Rectal smooth muscle tissue (tissue), 1 donor: ENCODE measurements around the gene S100A10.
A peak's percentile ranks its signal among the peaks of the same experiment; 100 is the strongest.

Source experiments
- H3K27ac ChIP-seq: one replicate; pipeline ENCODE4 v1.7.0; 2013; ENCODE audit warnings: low read depth, low read length, inconsistent platforms
- H3K27me3 ChIP-seq: one replicate; pipeline ENCODE4 v1.7.0; 2013; ENCODE audit warnings: low read length; ENCODE audit not compliant: control insufficient read depth, insufficient read depth
- H3K36me3 ChIP-seq: one replicate; pipeline ENCODE4 v1.7.0; 2013; ENCODE audit warnings: low read length; ENCODE audit not compliant: control insufficient read depth, insufficient read depth
- H3K4me1 ChIP-seq: one replicate; pipeline ENCODE4 v1.7.0; 2013; ENCODE audit warnings: low read length; ENCODE audit not compliant: control insufficient read depth, insufficient read depth
- H3K4me3 ChIP-seq: one replicate; pipeline ENCODE4 v1.7.0; 2013; ENCODE audit warnings: low read length
- H3K9ac ChIP-seq: one replicate; pipeline ENCODE4 v1.7.0; 2013; ENCODE audit warnings: low read length

The S100A10 gene

GRCh38 chr1:152003846-152004442 lies 10.3 kb upstream of the S100A10 start:
- Histone ChIP-seq H3K36me3 (no peaks in the 10 kb centered on the region), H3K4me1 (no peaks in the 10 kb centered on the region), H3K27me3 (no peaks in the 10 kb centered on the region), H3K9ac (no peak overlapping the region), H3K27ac (no peak overlapping the region), H3K4me3 (no peak overlapping the region)

DNA sequence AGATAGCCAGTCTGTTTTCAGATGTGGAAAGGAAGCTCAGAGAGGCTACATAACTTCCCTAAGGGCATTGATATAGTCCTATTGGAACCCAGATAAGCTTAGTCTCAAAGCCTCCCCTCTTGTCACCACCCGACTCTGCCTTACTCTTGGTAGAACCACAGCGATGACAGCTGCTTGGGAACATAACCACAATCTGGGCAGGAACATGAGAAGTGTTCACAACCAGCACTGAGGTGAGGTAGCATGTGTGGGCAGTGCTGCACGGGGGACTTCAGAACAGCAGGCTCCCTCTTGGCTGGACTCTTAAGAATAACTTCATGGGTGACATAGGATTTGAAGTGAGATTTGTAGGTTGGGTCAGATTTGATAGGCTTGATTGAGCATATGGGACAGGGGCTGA lies 9.3 kb upstream of the S100A10 start:
- no peak overlapping the region for H3K4me3 ChIP-seq
- no peaks in the 10 kb centered on the region for H3K4me1 ChIP-seq
- H3K27me3 ChIP-seq: no peaks in the 10 kb centered on the region
- no peak overlapping the region for H3K27ac ChIP-seq
- no peak overlapping the region for H3K9ac ChIP-seq
- no peaks in the 10 kb centered on the region for H3K36me3 ChIP-seq

DNA sequence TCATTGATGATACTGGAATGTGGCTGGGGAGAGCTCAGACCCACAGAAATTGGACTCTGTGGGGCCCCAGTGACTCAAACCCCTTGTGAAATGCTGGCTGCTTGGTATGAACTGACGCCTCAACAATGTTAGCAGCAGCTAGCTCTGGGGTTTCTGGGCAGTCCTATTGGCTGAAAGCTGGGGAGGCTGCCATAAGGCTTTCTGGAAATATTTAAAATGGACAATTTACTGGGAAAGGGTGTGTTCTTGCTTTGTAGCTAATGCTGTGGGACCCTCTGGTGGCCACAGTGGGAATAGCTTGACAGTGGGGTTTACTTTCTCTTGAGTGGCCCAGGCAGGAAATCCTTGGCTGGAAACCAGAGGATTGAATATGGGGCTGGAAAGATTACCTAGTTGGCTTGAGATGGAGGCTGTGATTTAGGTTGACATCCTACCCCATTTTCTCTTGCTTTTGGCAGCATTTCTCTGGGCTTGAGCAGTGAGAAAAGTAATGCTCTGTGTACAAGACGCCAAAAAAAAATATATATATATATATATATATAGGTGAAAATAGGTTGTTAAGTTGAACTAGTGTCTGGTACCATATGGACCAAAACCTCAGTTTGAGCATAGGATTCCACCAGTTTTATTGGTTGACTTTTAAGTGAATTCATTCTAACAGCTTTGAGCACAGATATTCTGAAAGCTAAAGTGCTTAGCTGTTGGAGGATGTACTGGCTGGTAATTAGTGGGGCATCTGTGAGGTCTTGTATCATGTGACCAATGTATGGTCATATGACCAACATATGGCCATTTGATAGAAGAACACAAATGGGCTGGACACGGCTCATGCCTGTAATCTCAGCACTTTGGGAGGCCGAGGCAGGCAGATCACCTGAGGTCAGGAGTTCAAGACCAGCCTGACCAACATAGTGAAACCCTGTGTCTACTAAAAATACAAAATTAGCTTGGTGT lies 8.2 kb upstream of the S100A10 start:
- Histone ChIP-seq H3K4me1 (no peaks in the 10 kb centered on the region), H3K36me3 (no peaks in the 10 kb centered on the region), H3K27me3 (no peaks in the 10 kb centered on the region), H3K4me3 (no peak overlapping the region), H3K9ac (no peak overlapping the region), H3K27ac (peak overlapping the region; percentile 65)

- Histone ChIP-seq H3K9ac (no peak overlapping the region), H3K36me3 (no peaks in the 10 kb centered on the region), H3K27ac (peak overlapping the region; percentile 65), H3K4me1 (no peaks in the 10 kb centered on the region), H3K27me3 (no peaks in the 10 kb centered on the region), H3K4me3 (no peak overlapping the region)
Observed at GRCh38 chr1:152000964-152001630, 7.4 kb upstream of the S100A10 start.

- Histone ChIP-seq H3K27ac (no peak overlapping the region), H3K4me1 (peaks cover 3% of the 10 kb centered on the region), H3K4me3 (no peak overlapping the region), H3K9ac (no peak overlapping the region), H3K36me3 (no peaks in the 10 kb centered on the region), H3K27me3 (no peaks in the 10 kb centered on the region)
Observed at GRCh38 chr1:151998611-151999362, 5.1 kb upstream of the S100A10 start.

DNA sequence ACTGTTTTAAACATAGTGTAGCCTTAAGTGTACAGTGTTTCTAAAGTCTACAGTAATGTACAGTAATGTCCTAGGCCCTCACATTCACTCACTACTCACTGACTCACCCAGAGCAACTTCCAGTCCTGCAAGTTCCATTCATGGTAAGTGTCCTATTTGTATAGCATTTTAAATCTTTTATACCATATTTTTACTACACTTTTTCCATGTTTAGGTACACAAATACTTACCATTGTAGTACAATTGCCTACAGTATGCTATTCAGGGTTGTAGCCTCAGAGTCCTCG lies 3.6 kb upstream of the S100A10 start:
- no peaks in the 10 kb centered on the region for H3K36me3 ChIP-seq
- H3K27me3 ChIP-seq: no peaks in the 10 kb centered on the region
- H3K27ac ChIP-seq: no peak overlapping the region
- peaks cover 4% of the 10 kb centered on the region for H3K4me1 ChIP-seq
- H3K4me3 ChIP-seq: no peak overlapping the region
- no peak overlapping the region for H3K9ac ChIP-seq

DNA sequence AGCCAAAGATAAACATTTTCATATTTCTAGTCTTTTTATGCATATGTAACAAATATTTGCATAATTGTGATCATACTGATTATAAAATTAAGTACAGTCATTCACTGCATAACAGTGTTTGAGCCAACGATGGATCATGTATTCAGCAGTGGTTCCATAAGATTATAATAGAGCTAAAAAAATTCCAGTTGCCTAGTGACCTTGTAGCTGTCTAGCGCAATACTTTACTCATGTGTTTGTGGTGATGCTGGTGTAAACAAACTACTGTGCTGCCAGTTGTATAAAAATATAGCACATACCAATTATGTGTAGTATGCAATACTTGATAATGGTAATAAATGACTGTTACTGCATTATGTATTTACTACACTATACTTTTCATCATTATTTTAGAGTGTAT lies 2.1 kb upstream of the S100A10 start:
- Histone ChIP-seq H3K27me3 (no peaks in the 10 kb centered on the region), H3K36me3 (no peaks in the 10 kb centered on the region), H3K4me1 (peaks cover 15% of the 10 kb centered on the region), H3K4me3 (no peak overlapping the region), H3K9ac (no peak overlapping the region), H3K27ac (no peak overlapping the region)

- H3K4me3 ChIP-seq: no peak overlapping the region
- H3K27me3 ChIP-seq: no peaks in the 10 kb centered on the region
- H3K9ac ChIP-seq: no peak overlapping the region
- no peak overlapping the region for H3K27ac ChIP-seq
- H3K4me1 ChIP-seq: peaks cover 22% of the 10 kb centered on the region
- no peaks in the 10 kb centered on the region for H3K36me3 ChIP-seq
Observed at GRCh38 chr1:151994956-151995355, 1.3 kb upstream of the S100A10 start.

GRCh38 chr1:151993084-151993733 lies 450 bp downstream of the S100A10 start:
- Histone ChIP-seq H3K36me3 (no peaks in the 10 kb centered on the region), H3K27ac (peak overlapping the region; percentile 80), H3K9ac (peak overlapping the region; percentile 99), H3K4me3 (peak overlapping the region; percentile 96), H3K27me3 (no peaks in the 10 kb centered on the region), H3K4me1 (peaks cover 36% of the 10 kb centered on the region)

DNA sequence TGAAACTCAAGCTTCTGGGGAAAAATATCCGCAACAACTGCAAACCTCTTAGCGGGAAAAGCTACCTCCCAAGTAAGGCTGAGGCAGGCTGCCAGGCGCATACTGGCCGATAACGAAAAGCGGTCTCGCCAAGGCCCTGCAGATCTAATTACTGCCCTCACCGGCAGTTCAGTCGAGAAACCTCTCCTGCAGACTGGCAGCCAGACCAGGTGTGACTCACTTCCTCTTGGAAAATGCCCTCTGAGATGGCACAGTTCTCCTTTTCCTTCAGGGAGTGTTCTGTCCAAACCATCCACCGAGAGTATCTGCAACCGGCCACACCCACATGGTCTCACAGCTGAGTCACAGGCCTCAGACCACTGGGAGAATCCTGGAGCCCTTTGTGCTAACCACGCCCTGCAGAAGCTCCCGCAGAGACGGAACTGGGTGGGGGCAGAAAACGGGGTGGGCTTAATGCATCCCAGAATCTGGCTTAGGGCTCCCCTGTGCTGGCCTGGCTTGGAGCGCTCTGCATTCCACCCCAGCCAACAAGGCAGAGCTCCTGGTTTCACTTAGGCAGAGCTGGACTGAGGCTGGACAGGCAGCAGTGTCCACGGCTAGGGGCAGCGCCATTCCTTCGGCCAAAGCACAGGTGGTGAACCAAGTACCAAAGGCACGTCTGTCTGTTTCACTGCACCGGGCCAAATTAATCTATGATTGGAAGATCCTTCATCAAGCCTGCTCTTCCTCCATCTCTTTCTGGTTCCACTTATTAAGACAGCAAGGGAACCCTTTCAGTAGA lies 1.2 kb downstream of the S100A10 start:
- Histone ChIP-seq H3K36me3 (no peaks in the 10 kb centered on the region), H3K4me3 (peak overlapping the region; percentile 96), H3K27ac (peak overlapping the region; percentile 80), H3K9ac (peak overlapping the region; percentile 99), H3K4me1 (peaks cover 36% of the 10 kb centered on the region), H3K27me3 (no peaks in the 10 kb centered on the region)

GRCh38 chr1:151991663-151992302 lies 1.9 kb downstream of the S100A10 start:
- H3K27me3 ChIP-seq: no peaks in the 10 kb centered on the region
- H3K4me3 ChIP-seq: peak overlapping the region; percentile 96
- peaks cover 36% of the 10 kb centered on the region for H3K4me1 ChIP-seq
- H3K36me3 ChIP-seq: no peaks in the 10 kb centered on the region
- H3K9ac ChIP-seq: peak overlapping the region; percentile 38
- H3K27ac ChIP-seq: peak overlapping the region; percentile 80
